GM23338 (cell line): Measurements from ENCODE around the gene YWHAB. TPM values are rescaled to one million over a fixed set of nuclear protein-coding genes. Genes with fewer than 3 reads are reported as not detected.

Source experiments
- ATAC-seq: fragments of 200-7000 bp; cut with Tn5 transposase; 3 replicates; pipeline ENCODE4 v1.9.1; 2020
- DNase-seq: peaks from one replicate; pipeline ENCODE4 v3.0.0-alpha.2; 2015; ENCODE audit warnings: low spot score
- H2AFZ ChIP-seq: fragments of 200-600 bp; sonication (generic); 2 replicates; pipeline ENCODE4 v1.8.0; 2016; ENCODE audit warnings: antibody characterized with exemption, mild to moderate bottlenecking, moderate library complexity
- H3F3A ChIP-seq: fragments of 200-600 bp; sonication (generic); replicated peaks from 2 replicates; pipeline ENCODE4 v1.8.0; 2017; ENCODE audit warnings: antibody characterized with exemption, mixed run types, low read depth
- H3K27ac ChIP-seq: fragments of 200-600 bp; sonication (generic); 2 replicates; pipeline ENCODE4 v1.6.1; 2016; ENCODE audit warnings: low read depth
- H3K27me3 ChIP-seq: fragments of 200-600 bp; sonication (generic); 2 replicates; pipeline ENCODE4 v1.8.0; 2016; ENCODE audit warnings: mild to moderate bottlenecking, mixed run types, moderate library complexity; ENCODE audit not compliant: insufficient read depth
- H3K36me3 ChIP-seq: fragments of 200-600 bp; sonication (generic); 2 replicates; pipeline ENCODE4 v1.8.0; 2016; ENCODE audit warnings: mild to moderate bottlenecking; ENCODE audit not compliant: insufficient read depth
- H3K4me1 ChIP-seq: fragments of 200-600 bp; sonication (generic); 2 replicates; pipeline ENCODE4 v1.8.0; 2016; ENCODE audit warnings: mild to moderate bottlenecking, moderate library complexity; ENCODE audit not compliant: insufficient read depth
- H3K4me2 ChIP-seq: fragments of 200-600 bp; sonication (generic); 2 replicates; pipeline ENCODE4 v1.7.1; 2017; ENCODE audit warnings: mixed run types
- H3K4me3 ChIP-seq: fragments of 200-600 bp; sonication (generic); 2 replicates; pipeline ENCODE4 v1.6.1; 2016; ENCODE audit warnings: mixed run types
- H3K79me2 ChIP-seq: fragments of 200-600 bp; sonication (generic); replicated peaks from 2 replicates; pipeline ENCODE4 v1.8.0; 2017; ENCODE audit warnings: mild to moderate bottlenecking; ENCODE audit not compliant: insufficient read depth
- H3K9me2 ChIP-seq: fragments of 200-600 bp; sonication (generic); 2 replicates; pipeline ENCODE4 v1.8.0; 2017; ENCODE audit not compliant: insufficient read depth
- H4K20me1 ChIP-seq: fragments of 200-600 bp; sonication (generic); replicated peaks from 2 replicates; pipeline ENCODE4 v1.8.0; 2017; ENCODE audit warnings: mild to moderate bottlenecking; ENCODE audit not compliant: insufficient read depth
- H3K27ac Mint-ChIP-seq: 2 replicates; pipeline ENCODE4 v1.8.0; 2020; ENCODE audit warnings: inconsistent platforms, mild to moderate bottlenecking, moderate library complexity, mixed read lengths
- H3K27me3 Mint-ChIP-seq: 3 replicates; pipeline ENCODE4 v1.8.0; 2022; ENCODE audit warnings: low read depth, mild to moderate bottlenecking, moderate library complexity, mixed read lengths, inconsistent platforms; ENCODE audit not compliant: insufficient read depth, poor library complexity
- H3K36me3 Mint-ChIP-seq: 3 replicates; pipeline ENCODE4 v1.8.0; 2021; ENCODE audit warnings: low read depth, mild to moderate bottlenecking, inconsistent platforms, moderate library complexity, mixed read lengths
- H3K4me1 Mint-ChIP-seq: 3 replicates; pipeline ENCODE4 v1.8.0; 2020; ENCODE audit warnings: mild to moderate bottlenecking, inconsistent platforms, mixed read lengths
- H3K4me3 Mint-ChIP-seq: 3 replicates; pipeline ENCODE4 v1.8.0; 2021; ENCODE audit warnings: moderate library complexity, mild to moderate bottlenecking, inconsistent platforms, mixed read lengths
- H3K9me3 Mint-ChIP-seq: 3 replicates; pipeline ENCODE4 v1.8.0; 2020; ENCODE audit warnings: moderate library complexity, mild to moderate bottlenecking, inconsistent platforms, mixed read lengths
- EZH2 ChIP-seq: fragments of 200-600 bp; sonication (generic); IDR thresholded peaks from one replicate; pipeline ENCODE4 v1.8.0; 2017; ENCODE audit warnings: antibody characterized with exemption, mild to moderate bottlenecking, low read depth; ENCODE audit not compliant: unreplicated experiment
- JUNB ChIP-seq: IDR thresholded peaks from one replicate; pipeline ENCODE4 v1.6.1; 2016; ENCODE audit warnings: antibody characterized with exemption; ENCODE audit not compliant: unreplicated experiment
- NANOG ChIP-seq: IDR thresholded peaks from 2 replicates; pipeline ENCODE4 v1.6.1; 2016; ENCODE audit warnings: antibody characterized with exemption, borderline replicate concordance
- STAT1 ChIP-seq: IDR thresholded peaks from one replicate; pipeline ENCODE4 v1.6.1; 2016; ENCODE audit warnings: antibody characterized with exemption; ENCODE audit not compliant: unreplicated experiment
- ZNF114 ChIP-seq: fragments of 250-450 bp; sonication (Bioruptor Pico); IDR thresholded peaks from 2 replicates; pipeline ENCODE4 v1.5.0; 2020; ENCODE audit warnings: mild to moderate bottlenecking, moderate library complexity
- polyA plus RNA-seq: library from polyadenylated mRNA; unstranded; fragments of >200 nt; fragmentation: Nextera tagmentation; extraction: Ambion mirVana; gene quantifications from 2 replicates; pipeline ENCODE4 v1.2.1, GENCODE V29; 2016
- total RNA-seq: library from RNA; depleted of rRNA; stranded (reverse); fragments of >200 nt; shearing (Covaris generic); gene quantifications from 2 replicates; pipeline ENCODE4 v1.2.3, GENCODE V29; 2014
- TF ChIP-seq, protein P1 (sequence below): IDR thresholded peaks from one replicate; pipeline ENCODE4 v1.6.1; 2018; ENCODE audit warnings: antibody characterized with exemption; ENCODE audit not compliant: unreplicated experiment
- TF ChIP-seq, protein P2 (sequence below), 2 experiments: fragments of 200-600 bp in 1 of 2; sonication (generic) in 1 of 2; conservative IDR thresholded peaks; 2 replicates each; pipeline versions ENCODE4 v1.5.1 to v1.6.1; 2016 to 2017; ENCODE audit warnings: antibody characterized with exemption in 2 of 2, low read depth in 2 of 2, mild to moderate bottlenecking in 2 of 2, moderate library complexity in 1 of 2

Gene YWHAB
- total and polyA plus RNA-seq, 2 experiments from 2014 or later = 121 to 519 TPM

DNA sequence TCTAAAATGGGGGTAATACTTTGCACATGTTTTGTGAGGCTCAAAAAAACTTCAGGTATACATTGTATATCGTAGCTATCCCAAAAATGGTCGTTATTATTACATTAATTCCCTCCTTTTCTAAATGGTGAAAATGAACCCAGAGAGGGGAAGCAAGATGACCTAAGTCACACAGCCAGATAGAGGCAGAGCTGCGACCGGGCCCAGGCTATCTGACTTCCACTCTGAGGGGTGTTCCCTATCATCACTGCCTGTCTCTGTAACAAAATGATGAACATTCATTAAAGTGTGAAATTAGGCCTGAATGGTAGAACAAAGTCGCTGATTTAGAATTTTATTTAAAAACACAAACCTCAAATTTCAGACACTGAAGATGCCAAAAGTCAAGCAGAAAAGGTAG lies 46.0 kb upstream of the YWHAB start (continued):
- TF ChIP-seq, protein P1, sequence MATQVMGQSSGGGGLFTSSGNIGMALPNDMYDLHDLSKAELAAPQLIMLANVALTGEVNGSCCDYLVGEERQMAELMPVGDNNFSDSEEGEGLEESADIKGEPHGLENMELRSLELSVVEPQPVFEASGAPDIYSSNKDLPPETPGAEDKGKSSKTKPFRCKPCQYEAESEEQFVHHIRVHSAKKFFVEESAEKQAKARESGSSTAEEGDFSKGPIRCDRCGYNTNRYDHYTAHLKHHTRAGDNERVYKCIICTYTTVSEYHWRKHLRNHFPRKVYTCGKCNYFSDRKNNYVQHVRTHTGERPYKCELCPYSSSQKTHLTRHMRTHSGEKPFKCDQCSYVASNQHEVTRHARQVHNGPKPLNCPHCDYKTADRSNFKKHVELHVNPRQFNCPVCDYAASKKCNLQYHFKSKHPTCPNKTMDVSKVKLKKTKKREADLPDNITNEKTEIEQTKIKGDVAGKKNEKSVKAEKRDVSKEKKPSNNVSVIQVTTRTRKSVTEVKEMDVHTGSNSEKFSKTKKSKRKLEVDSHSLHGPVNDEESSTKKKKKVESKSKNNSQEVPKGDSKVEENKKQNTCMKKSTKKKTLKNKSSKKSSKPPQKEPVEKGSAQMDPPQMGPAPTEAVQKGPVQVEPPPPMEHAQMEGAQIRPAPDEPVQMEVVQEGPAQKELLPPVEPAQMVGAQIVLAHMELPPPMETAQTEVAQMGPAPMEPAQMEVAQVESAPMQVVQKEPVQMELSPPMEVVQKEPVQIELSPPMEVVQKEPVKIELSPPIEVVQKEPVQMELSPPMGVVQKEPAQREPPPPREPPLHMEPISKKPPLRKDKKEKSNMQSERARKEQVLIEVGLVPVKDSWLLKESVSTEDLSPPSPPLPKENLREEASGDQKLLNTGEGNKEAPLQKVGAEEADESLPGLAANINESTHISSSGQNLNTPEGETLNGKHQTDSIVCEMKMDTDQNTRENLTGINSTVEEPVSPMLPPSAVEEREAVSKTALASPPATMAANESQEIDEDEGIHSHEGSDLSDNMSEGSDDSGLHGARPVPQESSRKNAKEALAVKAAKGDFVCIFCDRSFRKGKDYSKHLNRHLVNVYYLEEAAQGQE = no peak
- no peak for TF ChIP-seq ZNF114 (CRISPR knock-in tag)

DNA sequence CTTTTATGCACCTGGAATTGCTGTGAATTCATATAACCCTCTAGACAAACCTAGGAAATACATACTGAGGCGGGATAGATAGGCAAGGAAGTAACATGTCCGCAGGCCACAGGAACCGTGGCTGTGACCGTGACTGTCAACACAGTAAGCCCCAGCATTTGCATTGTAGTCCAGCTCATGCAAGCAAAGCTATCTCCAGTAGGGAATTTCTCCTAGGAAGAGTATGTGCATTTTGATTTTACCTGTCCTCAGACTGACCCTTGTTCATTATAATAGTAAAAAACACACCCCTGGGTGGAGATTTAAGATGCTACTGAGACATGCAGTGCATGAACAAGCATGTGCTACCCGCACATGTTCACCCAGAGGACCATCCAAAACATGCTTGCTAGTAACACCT lies 44.7 kb upstream of the YWHAB start:
- H3K4me1 Mint-ChIP-seq = no peaks in the 10 kb centered on the region
- TF ChIP-seq, protein P2, sequence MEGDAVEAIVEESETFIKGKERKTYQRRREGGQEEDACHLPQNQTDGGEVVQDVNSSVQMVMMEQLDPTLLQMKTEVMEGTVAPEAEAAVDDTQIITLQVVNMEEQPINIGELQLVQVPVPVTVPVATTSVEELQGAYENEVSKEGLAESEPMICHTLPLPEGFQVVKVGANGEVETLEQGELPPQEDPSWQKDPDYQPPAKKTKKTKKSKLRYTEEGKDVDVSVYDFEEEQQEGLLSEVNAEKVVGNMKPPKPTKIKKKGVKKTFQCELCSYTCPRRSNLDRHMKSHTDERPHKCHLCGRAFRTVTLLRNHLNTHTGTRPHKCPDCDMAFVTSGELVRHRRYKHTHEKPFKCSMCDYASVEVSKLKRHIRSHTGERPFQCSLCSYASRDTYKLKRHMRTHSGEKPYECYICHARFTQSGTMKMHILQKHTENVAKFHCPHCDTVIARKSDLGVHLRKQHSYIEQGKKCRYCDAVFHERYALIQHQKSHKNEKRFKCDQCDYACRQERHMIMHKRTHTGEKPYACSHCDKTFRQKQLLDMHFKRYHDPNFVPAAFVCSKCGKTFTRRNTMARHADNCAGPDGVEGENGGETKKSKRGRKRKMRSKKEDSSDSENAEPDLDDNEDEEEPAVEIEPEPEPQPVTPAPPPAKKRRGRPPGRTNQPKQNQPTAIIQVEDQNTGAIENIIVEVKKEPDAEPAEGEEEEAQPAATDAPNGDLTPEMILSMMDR (conservative IDR thresholded peaks at IDR 0.05; ENCODE audit: low read depth in 2 of 2) = no peak
- no peak for TF ChIP-seq STAT1
- TF ChIP-seq EZH2 = no peak
- no peak for TF ChIP-seq JUNB
- TF ChIP-seq, protein P1 = no peak
- no peak for TF ChIP-seq NANOG

More for the DNA sequence above, 44.7 kb upstream of the YWHAB start:
- Histone ChIP-seq H3K79me2 (no peaks in the 10 kb centered on the region), H3F3A (no peaks in the 10 kb centered on the region), H3K36me3 (no peaks in the 10 kb centered on the region), H3K4me3 (no peak overlapping the region), H4K20me1 (no peaks in the 10 kb centered on the region), H3K27ac (no peak overlapping the region), H3K9me2 (no peaks in the 10 kb centered on the region), H3K27me3 (no peaks in the 10 kb centered on the region), H3K4me2 (no peak overlapping the region), H2AFZ (no peak overlapping the region), H3K4me1 (peaks cover 7% of the 10 kb centered on the region)
- Mint-ChIP-seq H3K9me3 (peaks cover 8% of the 10 kb centered on the region), H3K4me3 (no peak overlapping the region), H3K27ac (no peak overlapping the region), H3K36me3 (peaks cover 3% of the 10 kb centered on the region; the same call in 2 of the 3 replicates), H3K27me3 (no peaks in the 10 kb centered on the region)
- ATAC-seq (no peak), DNase-seq (no peak)
